Skeletal muscle tissue (tissue), 4 donors: ENCODE data around the gene UQCC3. TPM values are rescaled to one million over a fixed set of nuclear protein-coding genes. Genes with fewer than 3 reads are reported as not detected.
"Not testable (repeated sequence)": the region's sequence is repeated elsewhere in the genome, so short reads cannot be mapped to it uniquely, and the experiment has no call there.

Experiments
- H3K27ac ChIP-seq: one replicate; pipeline ENCODE4 v1.7.0; 2013; ENCODE audit warnings: mild to moderate bottlenecking, low read depth, low read length, inconsistent platforms
- H3K27me3 ChIP-seq, 3 donors: one replicate each; pipeline ENCODE4 v1.7.0; 2013; ENCODE audit warnings: low read length in 3 of 3; ENCODE audit not compliant: control insufficient read depth in 3 of 3, insufficient read depth in 3 of 3
- H3K36me3 ChIP-seq, 3 donors: one replicate each; pipeline ENCODE4 v1.7.0; 2013; ENCODE audit warnings: low read length in 3 of 3; ENCODE audit not compliant: control insufficient read depth in 3 of 3, insufficient read depth in 3 of 3
- H3K4me1 ChIP-seq, 3 donors: one replicate each; pipeline ENCODE4 v1.7.0; 2013; ENCODE audit warnings: low read length in 3 of 3, mild to moderate bottlenecking in 3 of 3; ENCODE audit not compliant: control insufficient read depth in 3 of 3, insufficient read depth in 3 of 3
- H3K4me3 ChIP-seq, 3 donors: one replicate each; pipeline ENCODE4 v1.7.0; 2013; ENCODE audit warnings: low read length in 3 of 3
- H3K9ac ChIP-seq, 3 donors: one replicate each; pipeline ENCODE4 v1.7.0; 2013; ENCODE audit warnings: low read length in 3 of 3, mild to moderate bottlenecking in 3 of 3, moderate library complexity in 2 of 3, low read depth in 1 of 3
- H3K9me3 ChIP-seq, 3 donors: one replicate each; pipeline ENCODE4 v1.7.0; 2013; ENCODE audit warnings: low read length in 3 of 3; ENCODE audit not compliant: control insufficient read depth in 3 of 3
- total RNA-seq: library from RNA; depleted of rRNA; stranded (reverse); fragments of >200 nt; gene quantifications from one replicate; pipeline ENCODE4 v1.2.3, GENCODE V29; 2014
- donor health status: Osteomylitis.

Gene UQCC3
- total RNA-seq, 1 donor from 2014 or later: 4.7 TPM

DNA sequence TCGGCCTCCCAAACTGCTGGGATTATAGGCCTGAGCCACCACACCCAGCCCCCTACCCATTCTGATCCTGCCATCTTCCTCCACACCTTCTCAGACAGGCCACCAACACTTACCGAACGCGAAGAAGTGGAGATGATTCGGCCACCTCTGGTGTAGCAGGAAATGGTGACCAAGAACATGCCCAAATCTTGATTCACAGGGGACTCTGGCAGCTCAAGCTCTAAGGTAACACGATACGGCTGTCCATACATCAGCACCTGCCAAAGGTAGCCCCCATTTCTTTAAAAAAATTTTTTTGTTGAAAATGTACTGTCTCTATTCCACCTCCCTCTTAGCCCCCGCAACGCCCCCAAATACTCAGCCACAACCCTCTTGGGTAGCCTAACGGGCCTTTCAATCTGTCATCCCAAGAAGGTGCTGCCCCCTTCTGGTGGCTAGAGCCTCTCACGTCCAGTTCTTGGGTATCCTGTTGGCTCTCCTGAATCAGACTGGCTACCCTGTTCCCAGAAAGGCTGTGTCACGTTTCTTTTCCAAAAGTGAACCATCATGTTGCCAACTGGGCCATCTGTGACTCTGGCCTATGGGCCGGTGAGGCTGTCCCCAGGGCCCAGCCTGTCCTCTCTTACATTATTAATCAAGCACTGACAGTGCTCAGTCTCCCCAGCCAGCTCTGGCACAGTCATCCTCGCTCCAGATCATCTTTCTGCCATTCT lies 23.1 kb downstream of the UQCC3 start:
- peaks cover 24 to 28% (median 26%) of the 10 kb centered on the region in 3 donors for H3K36me3 ChIP-seq
- peak overlapping the region; percentile 52 for H3K27ac ChIP-seq
- H3K27me3 ChIP-seq: no peaks in the 10 kb centered on the region
- no peaks in the 10 kb centered on the region for H3K9me3 ChIP-seq
- peaks cover 16 to 24% (median 22%) of the 10 kb centered on the region in 3 donors for H3K4me1 ChIP-seq
- peak overlapping the region in 1 of 3 donors; percentile 27 for H3K4me3 ChIP-seq
- H3K9ac ChIP-seq: peak overlapping the region in 2 of 3 donors; percentile 10 to 62

DNA sequence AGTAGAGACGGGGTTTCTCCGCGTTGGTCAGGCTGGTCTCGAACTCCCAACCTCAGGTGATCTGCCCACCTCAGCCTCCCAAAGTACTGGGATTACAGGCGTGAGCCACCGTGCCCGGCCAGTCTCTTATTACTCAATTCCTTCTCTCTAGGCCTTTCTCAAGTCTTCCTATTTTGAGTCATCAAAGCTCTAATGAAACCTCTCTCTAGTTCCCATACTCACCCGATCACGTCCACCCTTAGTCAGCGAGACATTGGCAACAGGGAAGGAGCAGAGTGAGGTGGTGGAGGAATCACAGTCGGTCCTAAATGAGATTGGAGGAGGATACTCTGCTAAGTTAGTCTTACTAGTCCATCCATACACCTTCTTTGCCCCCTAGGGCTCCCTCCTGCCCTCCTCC lies 30.8 kb downstream of the UQCC3 start:
- H3K27ac ChIP-seq: no peak overlapping the region
- peaks cover 8 to 18% (median 16%) of the 10 kb centered on the region in 3 donors for H3K36me3 ChIP-seq
- H3K9ac ChIP-seq: no peak overlapping the region
- H3K9me3 ChIP-seq: no peaks in the 10 kb centered on the region
- H3K4me1 ChIP-seq: peaks cover 19 to 23% (median 19%) of the 10 kb centered on the region in 3 donors
- H3K27me3 ChIP-seq: no peaks in the 10 kb centered on the region
- no peak overlapping the region for H3K4me3 ChIP-seq

GRCh38 chr11:62703921-62704320 lies 32.4 kb downstream of the UQCC3 start:
- H3K36me3 ChIP-seq: peaks cover 8 to 18% (median 16%) of the 10 kb centered on the region in 3 donors
- H3K27ac ChIP-seq, H3K9me3 ChIP-seq, H3K27me3 ChIP-seq, H3K4me3 ChIP-seq, H3K9ac ChIP-seq: not testable (repeated sequence)
- H3K4me1 ChIP-seq: peaks cover 28 to 36% (median 35%) of the 10 kb centered on the region in 3 donors

DNA sequence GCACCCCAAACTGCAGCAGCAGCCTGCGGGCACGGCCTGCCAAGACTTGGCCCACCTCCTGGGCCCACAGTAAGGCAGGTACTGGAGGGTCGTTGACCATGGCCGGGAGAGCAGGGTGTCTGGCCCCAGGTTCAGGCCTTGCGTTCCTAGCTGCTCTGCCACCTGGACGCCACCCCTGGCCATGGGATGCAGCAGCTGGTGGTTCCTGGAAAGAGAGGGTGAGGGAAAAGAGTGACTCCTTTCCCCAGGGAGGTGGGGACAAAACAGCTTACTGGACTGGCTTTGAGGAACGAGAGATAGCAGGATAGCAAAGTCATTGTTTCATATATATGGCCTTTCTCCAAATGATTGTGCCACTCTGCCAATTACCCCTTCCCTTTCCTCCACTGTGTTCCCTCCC lies 33.9 kb downstream of the UQCC3 start:
- peak overlapping the region; percentile 69 to 92 (median 82) for H3K4me3 ChIP-seq
- peak overlapping the region; percentile 63 to 83 (median 67) for H3K9ac ChIP-seq
- H3K36me3 ChIP-seq: peaks cover 12 to 18% (median 16%) of the 10 kb centered on the region in 3 donors
- peak overlapping the region; percentile 81 for H3K27ac ChIP-seq
- no peaks in the 10 kb centered on the region for H3K27me3 ChIP-seq
- no peaks in the 10 kb centered on the region for H3K9me3 ChIP-seq
- H3K4me1 ChIP-seq: peaks cover 37 to 45% (median 44%) of the 10 kb centered on the region in 3 donors

DNA sequence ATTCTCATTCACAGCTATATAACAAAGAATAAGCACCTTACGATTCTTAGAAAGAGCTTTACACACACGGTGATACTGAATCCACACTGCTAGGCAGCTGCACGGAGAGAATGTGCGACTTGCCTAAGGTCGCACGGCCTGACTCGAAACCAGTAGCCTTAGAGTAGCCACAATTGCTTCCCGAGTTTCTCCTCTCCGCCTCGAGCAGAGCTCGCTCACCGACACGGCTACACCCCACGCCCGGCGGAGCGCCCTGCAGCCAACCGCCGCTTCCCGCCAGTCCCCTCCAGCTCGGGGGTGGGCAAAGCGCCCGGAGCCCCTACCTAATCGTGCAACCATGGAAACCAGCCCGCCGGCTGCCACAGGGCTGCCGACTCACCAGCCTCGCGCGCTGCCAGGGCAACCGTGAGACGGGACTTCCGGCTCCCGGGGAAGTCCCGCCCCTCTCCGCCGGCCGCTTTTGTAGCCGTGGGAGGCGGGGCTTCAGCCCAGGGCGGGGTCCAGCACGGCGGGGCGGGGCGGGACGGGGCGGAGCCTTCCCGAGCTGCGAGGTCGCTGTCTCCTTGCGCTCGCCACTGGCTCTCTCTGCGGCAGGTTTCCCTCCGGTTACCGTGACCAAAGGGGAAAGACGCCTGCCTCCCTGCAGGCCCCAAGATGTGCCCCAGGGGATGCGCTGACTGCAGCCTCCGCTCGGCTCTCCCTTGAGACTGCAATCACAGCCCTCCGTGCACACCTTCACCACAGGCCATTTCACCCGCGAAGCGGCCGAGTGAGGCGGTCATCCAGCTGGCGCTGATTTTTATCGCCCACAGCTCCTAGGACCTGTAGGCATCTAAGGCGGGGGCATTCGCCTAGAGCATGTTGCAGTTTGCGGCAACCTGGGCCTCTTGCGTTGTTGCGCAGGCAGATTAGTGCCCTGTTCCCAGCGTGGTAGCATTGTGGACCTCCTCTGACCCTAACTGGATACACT lies 34.7 kb downstream of the UQCC3 start:
- no peaks in the 10 kb centered on the region for H3K9me3 ChIP-seq
- H3K9ac ChIP-seq: peak overlapping the region; percentile 67 to 89 (median 82)
- peak overlapping the region; percentile 81 for H3K27ac ChIP-seq
- H3K27me3 ChIP-seq: no peaks in the 10 kb centered on the region
- peaks cover 14 to 18% (median 15%) of the 10 kb centered on the region in 3 donors for H3K36me3 ChIP-seq
- H3K4me1 ChIP-seq: peaks cover 40 to 48% (median 47%) of the 10 kb centered on the region in 3 donors
- peak overlapping the region; percentile 82 to 92 (median 83) for H3K4me3 ChIP-seq

DNA sequence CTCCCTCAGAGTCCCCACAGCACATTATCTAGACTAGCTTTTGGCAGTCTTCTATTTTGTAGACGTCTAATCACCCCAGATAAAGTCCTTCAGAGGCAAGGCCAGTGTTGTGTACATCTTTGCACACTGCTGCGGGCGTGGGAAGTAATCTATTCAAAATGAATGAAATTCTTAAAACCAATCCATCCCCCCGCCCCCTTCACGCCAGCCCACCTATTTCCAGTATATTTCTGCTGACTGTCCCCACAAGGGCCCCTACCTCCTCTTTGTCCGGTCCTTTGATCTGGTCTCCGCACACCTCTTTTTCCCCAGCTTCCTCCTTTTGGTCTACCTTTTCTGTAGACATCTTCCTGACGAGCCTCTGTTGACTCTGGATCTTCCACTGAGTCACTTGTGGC lies 35.4 kb downstream of the UQCC3 start:
- Histone ChIP-seq H3K27ac (peak overlapping the region; percentile 81), H3K9me3 (no peaks in the 10 kb centered on the region), H3K4me1 (peaks cover 40 to 48% (median 47%) of the 10 kb centered on the region in 3 donors), H3K9ac (peak overlapping the region; percentile 35 to 89 (median 82)), H3K4me3 (peak overlapping the region; percentile 82 to 90 (median 83)), H3K36me3 (peaks cover 9 to 13% (median 11%) of the 10 kb centered on the region in 3 donors), H3K27me3 (no peaks in the 10 kb centered on the region)

DNA sequence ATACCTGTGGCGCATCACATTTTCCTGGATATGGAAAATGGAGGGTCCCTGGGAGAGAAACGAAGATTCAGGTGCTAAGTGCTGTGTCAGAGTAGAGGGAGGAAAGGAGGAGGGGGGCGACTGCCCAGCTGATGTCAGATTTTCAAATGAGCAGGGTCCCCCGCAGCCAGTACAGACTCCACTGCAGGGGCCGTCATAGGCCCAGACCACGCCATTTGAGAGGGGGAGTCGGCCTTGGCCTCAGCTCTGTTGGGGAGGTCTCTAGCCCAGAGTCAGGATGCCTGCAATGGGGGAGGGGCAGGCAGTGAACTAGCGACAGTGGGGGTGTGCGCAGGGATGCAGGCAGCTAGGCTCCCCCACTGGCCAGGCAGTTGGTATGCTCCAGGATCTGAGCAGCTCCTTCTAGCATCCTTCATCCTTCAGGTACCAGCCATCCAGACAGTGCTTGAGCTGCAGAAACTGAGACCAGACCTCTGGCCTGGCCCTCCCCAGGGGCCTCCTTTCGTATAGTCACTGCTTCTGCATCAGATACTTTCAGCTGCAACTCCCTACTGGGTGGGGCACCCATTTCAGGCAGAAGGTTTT lies 35.9 kb downstream of the UQCC3 start, which contains the start of the genes BSCL2 and GNG3:
Gene BSCL2 (minus strand): TSS at position 148 of the 585 bp plus-strand sequence. CDS start 229 bp downstream, outside the sequence.
Gene GNG3 (plus strand): TSS at position 400 of the 585 bp plus-strand sequence. CDS start 620 bp downstream, outside the sequence.
- Histone ChIP-seq H3K4me1 (peaks cover 40 to 48% (median 47%) of the 10 kb centered on the region in 3 donors), H3K9ac (peak within 1 kb of the TSS; percentile 96 to 99 (median 99)), H3K36me3 (peaks cover 10 to 14% (median 11%) of the 10 kb centered on the region in 3 donors), H3K4me3 (peak within 1 kb of the TSS; percentile 88 to 97 (median 93)), H3K27me3 (no peaks in the 10 kb centered on the region), H3K9me3 (no peaks in the 10 kb centered on the region), H3K27ac (peak within 1 kb of the TSS; percentile 88)

DNA sequence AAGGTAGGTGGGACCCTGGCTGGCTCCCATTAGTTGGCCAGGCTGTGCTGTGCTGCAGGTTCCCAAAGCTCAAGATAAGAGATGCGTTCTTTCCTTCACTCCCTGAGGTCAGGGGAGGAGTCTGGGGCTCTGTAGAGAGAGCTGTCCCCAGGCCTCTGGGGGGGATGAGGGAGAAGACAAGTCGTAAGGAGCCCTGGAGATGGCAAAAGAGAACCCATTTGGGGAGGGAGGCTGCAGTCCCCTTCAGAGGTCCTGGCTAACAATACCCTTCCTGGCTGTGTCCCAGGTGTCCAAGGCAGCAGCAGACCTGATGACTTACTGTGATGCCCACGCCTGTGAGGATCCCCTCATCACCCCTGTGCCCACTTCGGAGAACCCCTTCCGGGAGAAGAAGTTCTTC lies 36.9 kb downstream of the UQCC3 start:
- H3K4me1 ChIP-seq: peaks cover 40 to 52% (median 50%) of the 10 kb centered on the region in 3 donors
- peak overlapping the region; percentile 96 to 99 (median 99) for H3K9ac ChIP-seq
- H3K4me3 ChIP-seq: peak overlapping the region; percentile 88 to 97 (median 93)
- no peaks in the 10 kb centered on the region for H3K9me3 ChIP-seq
- H3K27ac ChIP-seq: peak overlapping the region; percentile 88
- H3K36me3 ChIP-seq: peaks cover 12 to 16% (median 15%) of the 10 kb centered on the region in 3 donors
- no peaks in the 10 kb centered on the region for H3K27me3 ChIP-seq

DNA sequence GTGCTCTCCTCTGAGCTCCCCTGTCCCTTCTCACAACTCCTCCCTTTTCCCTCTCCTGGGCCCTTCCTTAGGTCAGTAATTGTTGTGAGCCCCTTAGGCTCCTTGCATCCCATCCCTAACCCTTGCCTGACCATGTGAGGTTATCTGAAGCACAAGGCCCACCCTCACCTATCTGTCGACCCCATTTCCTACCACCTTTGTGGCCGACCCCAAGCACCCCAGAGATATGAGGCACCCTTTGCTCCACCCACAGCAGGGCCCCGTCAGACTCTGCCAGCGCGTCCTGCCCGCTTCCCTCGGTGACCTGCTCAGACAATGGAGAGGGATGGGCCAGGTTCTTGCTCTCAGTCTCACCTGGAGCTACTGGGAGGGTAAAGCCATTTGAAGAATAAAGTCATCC lies 37.3 kb downstream of the UQCC3 start:
- Histone ChIP-seq H3K27me3 (no peaks in the 10 kb centered on the region), H3K4me1 (peaks cover 40 to 53% (median 51%) of the 10 kb centered on the region in 3 donors), H3K27ac (peak overlapping the region; percentile 88), H3K9ac (peak overlapping the region; percentile 96 to 99 (median 99)), H3K4me3 (peak overlapping the region; percentile 88 to 97 (median 93)), H3K36me3 (peaks cover 12 to 20% (median 19%) of the 10 kb centered on the region in 3 donors), H3K9me3 (no peaks in the 10 kb centered on the region)
